Putamen (tissue), 1 donor: ENCODE measurements around the gene BLTP1.
A peak's percentile ranks its signal among the peaks of the same experiment; 100 is the strongest.

Experiments used
- DNase-seq: peaks from one replicate; pipeline ENCODE4 v3.0.0-alpha.2; 2016; ENCODE audit warnings: low spot score

BLTP1 gene

GRCh38 chr4:122167369-122167768 lies 15.2 kb downstream of the BLTP1 start:
- DNase-seq = no peak

- DNase-seq = peak; percentile 11
Measured at GRCh38 chr4:122170775-122171174, 18.6 kb downstream of the BLTP1 start.

DNA sequence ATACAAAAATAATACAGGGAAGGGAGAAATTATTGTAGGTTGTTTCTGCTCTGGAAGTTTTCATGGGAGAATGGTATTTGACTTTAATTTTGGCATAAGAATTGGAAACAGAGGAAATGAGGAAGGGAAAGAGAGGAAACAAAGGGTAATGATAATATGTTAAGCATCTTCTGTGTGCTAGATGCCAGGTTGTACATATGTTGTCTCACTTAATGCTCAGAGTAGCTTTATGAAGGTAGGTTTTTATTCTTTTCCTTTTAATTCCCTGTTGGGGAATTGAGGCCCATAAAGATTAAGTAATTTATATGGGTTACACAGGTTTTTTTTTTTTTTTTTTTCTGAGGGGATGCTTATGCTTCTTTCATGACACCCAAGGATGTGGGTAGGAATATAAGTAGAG lies 19.2 kb downstream of the BLTP1 start:
- DNase-seq = no peak

DNA sequence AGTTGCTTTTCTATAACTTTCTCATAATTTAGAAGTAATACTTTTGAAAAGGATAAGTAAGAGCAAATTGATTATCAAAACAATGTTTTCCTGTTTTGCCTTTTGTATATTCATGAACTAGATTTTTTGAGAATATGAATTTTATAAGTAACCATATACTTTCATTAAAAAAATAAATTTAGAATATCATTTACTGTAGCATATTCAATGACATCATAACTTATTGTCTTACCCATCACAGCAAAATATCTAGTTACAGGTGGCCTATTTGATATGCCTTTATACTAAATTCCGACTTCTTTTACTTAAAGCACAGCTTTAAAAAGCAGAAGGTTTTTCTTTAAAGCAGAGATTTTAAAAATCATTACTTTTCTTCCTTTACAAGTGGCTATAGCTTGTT lies 20.1 kb downstream of the BLTP1 start:
- DNase-seq = no peak

DNA sequence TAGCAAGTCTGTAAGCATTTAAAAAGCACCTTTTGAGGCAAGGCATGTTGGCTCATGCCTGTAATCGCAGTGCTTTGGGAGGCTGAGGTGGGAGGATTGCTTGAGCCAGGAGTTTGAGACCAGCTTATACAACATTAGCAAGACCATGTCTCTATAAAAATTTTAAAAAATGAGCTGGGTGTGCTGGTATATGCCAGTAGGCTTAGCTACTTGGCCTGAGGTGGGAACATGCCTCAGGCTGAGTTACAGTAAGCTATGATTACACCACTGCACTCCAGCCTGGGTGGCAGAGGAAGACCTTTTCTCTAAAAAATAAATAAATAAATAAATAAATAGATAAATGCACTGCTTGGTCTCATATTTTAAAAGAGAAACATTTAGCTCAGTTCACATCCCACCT lies 26.8 kb downstream of the BLTP1 start:
- no peak for DNase-seq

DNA sequence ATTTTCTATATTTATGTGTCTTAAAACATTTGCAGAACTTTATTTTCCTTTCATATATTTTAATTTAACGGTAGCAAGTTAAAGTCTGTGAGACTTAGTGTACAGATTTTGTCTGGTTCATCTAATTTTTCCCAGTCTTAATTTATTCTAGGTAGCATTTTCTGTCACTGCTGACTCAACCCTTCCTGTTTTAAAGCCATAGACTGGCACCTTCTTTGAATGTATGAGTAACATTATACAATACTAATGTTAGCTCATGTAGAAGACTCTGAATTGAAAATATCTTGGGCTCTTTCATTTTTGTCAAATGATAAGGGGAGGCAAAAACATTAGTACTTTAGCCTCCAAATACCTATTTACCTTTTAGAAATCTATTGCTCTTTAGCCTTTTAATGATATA lies 43.6 kb downstream of the BLTP1 start:
- DNase-seq = no peak
